Measurements from ENCODE around the gene AMBP.
"Not testable (repeated sequence)": the region's sequence is repeated elsewhere in the genome, so short reads cannot be mapped to it uniquely, and the experiment has no call there.

The AMBP gene

DNA sequence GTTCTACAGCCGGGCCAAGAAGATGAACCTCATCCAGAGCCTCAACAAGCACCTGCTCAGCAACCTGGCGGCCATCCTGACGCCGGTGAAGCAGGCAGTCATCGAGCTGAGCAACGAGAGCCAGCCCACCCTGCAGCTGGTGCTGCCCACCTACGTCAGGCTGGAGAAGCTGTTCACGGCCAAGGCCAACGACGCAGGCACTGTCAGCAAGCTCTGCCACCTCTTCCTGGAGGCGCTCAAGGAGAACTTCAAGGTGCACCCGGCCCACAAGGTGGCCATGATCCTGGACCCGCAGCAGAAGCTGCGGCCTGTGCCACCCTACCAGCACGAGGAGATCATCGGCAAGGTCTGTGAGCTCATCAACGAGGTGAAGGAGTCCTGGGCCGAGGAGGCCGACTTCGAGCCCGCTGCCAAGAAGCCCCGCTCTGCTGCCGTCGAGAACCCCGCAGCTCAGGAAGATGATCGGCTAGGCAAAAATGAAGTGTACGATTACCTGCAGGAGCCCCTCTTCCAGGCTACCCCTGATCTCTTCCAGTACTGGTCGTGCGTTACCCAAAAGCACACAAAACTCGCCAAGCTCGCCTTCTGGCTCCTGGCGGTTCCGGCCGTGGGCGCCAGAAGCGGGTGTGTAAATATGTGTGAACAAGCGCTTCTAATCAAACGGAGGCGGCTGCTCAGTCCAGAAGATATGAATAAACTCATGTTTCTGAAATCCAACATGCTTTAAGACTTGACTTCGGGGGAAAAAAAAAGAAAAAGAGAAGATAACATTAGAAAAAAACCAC is 28.5 kb downstream of the AMBP start:
- no peak for DNase-seq

DNA sequence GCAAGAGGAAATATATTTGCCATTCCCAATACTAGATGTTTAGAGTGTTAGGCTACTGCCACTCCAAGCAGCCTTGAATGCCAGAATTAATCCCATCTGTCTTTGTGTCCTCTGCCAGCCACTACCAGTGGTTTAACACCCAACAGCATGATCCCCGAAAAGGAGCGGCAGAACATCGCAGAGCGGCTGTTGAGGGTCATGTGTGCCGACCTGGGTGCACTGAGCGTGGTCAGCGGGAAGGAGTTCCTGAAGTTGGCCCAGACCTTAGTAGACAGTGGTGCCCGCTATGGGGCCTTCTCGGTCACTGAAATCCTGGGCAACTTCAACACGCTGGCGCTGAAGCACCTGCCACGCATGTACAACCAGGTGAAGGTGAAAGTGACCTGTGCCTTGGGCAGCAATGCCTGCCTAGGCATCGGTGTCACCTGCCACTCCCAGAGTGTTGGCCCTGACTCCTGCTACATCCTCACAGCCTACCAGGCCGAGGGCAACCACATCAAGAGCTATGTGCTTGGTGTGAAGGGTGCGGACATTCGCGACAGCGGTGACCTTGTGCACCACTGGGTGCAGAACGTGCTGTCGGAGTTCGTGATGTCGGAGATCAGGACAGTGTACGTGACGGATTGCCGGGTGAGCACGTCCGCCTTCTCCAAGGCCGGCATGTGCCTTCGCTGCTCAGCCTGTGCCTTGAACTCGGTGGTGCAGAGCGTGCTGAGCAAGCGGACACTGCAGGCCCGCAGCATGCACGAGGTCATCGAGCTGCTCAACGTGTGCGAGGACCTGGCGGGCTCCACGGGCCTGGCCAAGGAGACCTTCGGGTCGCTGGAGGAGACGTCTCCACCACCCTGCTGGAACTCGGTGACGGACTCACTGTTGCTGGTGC is 29.3 kb downstream of the AMBP start:
- DNase-seq: no peak

DNA sequence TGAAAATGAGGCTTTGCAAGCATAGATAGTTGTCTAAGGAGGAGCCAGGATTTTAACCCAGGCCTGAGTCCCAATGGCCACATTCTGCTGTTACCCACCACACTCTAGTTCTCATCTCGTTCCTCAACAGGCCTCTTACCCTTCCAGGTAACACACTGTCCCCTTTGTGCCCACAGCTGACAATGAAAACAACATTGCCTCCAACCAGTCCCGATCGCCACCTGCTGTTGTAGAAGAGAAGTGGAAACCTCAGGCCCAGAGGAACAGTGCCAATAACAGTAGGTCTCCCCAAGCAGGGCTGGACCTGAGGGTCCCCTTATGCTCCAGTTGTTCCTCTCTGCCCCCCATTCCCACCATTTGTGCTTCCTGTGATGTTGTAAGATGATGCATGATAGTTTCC is 30.4 kb downstream of the AMBP start:
- DNase-seq: no peak

DNA sequence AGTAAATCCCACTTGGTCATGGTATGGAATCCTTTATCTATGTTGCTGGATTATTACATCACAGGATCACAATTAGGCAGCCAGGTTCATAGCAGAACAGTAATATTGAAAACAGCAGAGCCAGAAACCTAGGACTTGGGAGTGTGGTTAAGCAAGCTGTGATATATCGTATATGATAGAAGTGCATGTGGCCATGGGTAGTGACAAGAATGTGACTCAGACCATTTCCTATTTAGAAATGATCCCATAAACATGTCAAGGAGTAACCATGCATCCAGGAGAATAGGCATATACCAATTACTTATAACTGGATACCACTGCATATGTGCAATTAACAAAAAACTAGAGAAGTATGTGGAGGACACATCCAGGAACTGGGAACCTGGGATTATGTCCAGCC is 31.2 kb downstream of the AMBP start:
- no peak for DNase-seq

DNA sequence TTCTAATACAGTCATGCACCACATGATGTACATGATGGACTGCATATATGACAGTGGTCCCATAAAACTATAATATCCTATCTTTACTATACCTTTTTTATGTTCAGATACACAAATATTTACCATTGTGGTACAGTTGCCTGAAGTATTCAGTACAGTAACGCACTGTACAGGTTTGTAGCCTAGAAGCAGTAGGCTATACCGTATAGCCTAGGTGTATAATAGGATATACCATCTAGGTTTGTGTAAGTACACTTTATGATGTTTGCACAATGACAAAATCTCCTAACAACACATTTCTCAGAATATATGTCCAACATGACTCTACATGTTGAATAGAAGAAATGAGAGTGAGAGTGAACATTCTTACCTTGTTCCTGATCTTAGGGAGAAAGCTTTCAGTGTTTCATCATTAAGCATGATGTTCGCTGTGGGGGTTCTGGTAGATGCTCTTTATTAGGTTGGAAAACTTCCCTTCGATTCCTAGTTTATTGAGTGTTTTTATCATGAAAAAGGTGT is 31.8 kb downstream of the AMBP start:
- no peak for DNase-seq

DNA sequence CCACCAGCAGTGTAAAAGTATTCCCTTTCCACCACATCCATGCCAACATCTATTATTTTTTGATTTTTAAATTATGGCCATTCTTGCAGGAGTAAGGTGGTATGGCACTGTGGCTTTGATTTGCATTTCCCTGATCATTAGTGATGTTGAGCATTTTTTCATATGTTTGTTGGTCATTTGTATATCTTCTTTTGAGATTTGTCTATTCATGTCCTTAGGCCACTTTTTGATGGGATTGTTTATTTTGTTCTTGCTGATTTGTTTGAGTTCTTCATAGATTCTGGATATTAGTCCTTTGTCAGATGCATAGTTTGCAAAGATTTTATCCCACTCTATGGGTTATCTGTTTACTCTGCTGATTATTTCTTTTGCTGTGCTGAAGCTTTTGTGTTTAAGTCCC is 34.4 kb downstream of the AMBP start:
- not testable (repeated sequence) for DNase-seq

DNA sequence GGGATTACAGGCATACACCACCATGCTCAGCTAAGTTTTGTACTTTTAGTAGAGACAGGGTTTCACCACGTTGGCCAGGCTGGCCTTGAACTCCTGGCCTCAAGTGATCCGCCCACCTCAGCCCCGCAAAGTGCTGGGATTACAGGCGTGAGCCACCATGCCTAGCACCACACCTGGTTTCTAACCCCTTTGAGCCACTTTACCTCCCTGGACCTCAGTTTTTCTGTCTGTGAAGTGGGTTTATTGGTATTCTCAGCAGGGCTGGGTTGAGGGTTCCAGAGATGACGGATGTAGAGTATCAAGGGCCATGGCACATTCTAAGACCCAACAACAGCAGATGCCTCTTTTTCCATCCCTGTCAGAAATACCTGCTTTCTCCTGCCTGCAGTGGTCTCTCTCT is 38.6 kb downstream of the AMBP start:
- DNase-seq: no peak

DNA sequence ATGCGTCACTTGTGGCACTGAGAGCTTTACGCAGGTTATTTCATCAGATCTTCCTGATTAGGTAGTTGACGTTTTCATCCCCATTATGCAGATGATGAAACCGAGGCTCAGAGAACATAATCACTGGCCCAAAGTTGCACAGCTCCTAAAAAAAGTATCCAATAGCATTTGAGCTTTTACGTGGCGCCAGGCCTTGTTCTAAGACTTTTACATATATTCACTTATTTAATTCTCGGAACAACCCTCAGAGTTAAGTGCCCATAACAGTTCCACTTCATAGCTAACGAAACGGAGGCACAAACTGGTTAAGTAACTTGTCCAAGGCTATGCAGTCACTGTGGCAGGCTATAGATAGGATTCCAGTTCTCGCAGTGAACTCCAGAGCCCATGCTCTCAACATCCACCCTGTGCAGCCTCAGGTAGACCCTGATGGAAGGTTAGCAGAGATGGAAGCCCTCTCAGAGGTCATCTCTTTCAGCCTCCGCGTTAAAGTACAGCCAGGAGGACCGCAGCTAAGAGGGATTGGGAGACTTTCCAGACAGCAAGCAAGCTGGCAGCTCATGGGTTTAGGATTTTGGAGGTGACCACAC is 39.3 kb downstream of the AMBP start:
- no peak for DNase-seq

DNA sequence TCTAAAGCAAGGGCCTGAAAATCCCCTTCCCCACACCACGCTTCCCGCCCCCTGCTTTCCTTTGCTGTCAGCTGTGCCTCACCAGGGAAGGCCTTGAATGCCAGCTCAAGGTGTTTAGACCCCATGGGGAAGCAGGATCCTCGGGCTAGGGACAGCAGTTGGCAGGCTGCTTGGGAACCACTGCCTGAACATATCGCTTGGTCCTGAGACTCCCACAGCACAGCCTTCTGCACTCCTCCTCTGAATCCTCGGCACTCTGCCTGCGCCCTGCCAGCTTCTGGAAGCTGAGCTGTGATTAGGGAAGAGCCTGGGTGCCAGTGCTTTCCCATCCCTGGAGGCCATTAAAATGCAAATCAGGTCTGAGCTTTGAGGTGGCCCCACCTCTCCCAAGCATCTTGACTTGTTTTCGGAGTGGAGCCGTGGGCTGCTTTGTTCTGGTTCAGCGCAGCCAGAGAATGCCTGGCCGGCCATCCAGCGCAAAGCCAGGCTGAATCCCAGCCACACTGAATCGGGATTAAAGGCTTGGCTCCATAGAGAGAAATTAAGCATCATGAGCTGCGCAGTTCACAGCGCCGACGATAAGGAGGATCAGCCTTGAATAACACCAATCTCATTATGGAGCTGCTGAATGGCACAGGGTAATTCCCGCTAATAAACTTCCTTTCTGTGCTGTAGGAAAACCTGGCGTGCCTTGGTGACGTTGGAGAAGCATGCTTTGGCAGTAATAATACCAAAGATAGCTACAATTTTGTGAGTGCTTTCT is 40.0 kb downstream of the AMBP start:
- DNase-seq: no peak

DNA sequence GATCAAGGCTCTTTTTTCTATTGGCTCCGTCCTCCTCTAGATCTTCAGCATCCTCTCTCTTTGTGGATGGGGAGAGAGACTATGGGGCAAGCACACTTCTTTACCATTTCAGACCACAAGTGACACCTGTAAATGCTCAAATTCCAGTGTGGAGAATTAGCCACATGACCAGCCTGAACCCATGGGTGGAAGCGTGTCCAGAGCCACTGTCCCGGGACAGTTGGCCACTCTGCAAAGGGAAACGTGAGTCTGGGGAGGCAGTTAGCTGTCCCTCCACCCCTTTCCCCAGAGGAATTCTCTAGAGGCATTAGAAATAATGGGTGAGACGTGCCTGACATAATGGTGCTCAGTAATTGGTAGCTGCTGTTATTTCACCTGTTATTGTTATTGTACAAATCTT is 40.9 kb downstream of the AMBP start:
- DNase-seq: no peak

DNA sequence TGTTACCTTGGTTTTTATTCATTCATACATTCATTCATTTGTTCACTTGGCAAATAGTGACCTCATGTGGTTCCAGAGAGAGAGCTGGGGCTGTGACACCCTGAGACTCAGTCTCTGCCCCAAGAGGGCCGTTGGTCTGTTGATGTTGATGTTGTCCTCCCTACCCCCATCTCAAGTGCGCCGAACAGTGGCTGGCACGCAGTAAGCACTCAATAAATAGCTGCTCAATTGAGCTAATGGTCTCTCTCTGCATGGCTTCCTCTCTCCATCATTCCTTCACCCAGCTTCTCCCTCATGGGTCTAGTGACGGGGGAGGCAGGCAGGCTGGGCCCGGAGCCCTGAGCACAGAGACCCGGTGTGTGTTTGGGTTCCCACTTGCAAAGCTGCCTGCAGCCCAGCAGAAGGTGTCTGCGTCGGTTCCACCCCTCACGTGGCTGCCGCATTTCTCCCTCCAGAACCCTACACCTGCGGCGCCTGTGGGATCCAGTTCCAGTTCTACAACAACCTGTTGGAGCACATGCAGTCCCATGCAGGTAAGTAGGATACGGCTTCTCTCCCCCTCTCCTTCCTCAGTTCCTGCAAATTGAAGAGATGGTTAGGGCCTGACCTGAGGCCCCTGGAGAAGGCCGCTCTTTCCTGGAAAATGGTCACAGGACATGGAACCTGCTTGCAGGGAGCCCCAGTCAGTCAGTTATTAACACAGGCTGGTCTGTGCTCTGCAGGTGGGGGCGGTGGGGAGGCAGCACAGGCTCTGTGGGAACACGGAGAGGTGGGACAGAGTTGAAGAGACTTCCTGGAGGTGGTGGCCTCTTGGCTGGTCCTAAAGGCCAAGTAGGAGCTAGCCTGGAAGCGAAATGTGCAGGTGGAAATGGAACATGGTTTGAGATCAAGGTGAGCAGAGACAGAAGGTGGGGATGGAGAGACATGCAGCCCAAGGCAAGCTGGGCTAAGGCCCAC is 42.0 kb downstream of the AMBP start:
- no peak for DNase-seq

DNA sequence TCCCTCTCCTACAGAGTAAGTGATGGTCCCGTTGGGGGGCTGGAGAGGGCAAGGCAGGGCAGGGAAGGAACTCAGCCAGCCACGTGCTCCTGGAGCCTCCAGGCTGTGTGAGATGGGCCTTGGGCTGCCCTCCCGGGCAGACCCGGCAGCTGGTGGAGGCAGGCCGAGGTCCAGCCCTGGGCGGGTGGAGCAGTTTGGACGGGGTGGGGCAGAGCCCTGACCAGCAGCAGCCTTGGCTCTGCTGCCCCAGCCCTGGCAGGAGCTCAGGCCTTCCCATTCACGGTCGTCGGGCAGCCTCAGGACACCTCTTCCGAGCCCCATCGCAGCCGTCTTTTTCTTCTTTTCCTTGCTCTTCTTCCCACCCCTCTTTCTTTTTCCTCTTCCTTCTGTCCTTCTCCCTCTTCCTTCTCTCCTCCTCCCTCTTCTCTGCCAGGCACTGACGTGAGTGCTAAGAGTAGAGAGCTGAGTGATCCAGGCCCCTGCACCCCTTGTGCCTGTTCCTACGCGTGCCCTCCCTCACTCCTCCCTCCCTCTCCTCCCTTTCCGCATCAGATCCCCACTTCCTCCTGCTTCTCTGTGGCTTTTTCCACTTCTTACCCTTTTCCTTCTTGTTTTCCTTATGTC is 42.8 kb downstream of the AMBP start:
- DNase-seq: no peak

DNA sequence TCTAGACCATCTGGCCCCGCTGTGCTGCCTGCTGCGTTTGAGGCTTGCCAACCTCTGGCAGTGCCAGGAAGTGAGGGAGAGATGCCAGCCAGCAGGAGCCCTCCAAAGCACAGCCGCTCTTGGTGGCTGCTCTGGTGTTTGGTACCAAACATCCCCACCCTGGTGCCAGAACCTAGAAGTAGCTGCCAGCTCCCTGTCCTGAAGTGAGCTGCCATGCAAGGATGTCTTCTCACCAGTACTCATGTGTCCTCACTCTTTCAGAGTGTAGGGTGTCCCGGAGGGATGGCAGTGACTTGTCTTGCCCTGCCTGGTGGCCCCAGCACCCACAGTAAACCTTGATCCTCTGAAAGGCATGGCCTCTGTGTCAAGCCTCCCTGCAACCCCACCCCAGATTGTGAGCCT is 43.4 kb downstream of the AMBP start:
- DNase-seq: no peak

DNA sequence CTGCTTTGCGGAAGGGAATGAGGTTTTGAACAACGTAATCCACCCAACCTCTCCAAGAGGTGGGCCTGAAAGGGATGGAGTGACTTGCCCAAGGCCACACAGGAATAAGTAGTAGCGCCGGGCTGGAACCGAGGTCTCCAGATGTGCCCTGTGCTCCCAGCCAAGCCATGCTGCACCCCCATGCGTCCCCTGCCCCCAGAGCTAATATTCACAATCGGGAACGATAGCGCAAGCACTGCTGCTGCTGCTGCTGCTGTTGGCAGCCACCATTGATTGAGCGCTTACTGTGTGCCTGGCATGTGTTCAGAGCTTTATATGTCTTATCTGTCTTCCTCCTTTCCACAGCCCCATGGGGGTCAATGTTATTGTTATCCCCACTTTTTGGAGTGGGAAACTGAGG is 43.9 kb downstream of the AMBP start:
- DNase-seq: no peak

DNA sequence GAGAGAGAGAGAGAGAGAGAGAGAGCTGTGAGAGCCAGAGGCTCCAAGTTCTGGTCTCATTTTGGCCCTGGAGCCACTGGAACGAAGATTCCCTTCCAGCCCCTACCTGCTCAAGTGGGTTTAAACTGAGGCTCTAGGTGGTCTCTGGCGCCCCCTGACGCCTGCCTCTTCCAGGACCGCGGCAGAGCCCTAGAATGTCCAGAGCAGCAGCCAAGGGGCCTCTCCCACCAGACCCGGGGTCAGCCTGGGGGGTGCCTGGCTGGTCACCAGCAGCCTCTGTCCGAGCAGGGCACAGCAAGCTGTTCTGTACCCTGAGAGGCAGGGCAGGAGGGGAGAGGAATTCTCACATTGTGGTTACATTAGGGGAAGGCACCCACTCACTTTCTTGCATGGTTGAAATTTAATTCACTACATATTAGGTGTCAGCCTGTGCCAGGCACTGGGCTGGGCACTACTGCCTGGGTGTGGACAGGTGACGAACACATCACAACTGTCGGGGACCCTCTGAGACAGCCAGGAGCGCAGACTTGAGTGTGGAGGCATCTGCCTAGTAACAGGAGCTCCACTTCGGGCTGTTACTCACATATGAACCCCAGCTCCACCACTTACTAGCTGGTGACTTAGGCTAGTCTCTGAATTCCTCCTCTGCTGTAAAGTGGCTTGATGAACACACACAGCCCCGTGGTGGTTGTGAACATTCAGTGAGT is 44.5 kb downstream of the AMBP start:
- no peak for DNase-seq

DNA sequence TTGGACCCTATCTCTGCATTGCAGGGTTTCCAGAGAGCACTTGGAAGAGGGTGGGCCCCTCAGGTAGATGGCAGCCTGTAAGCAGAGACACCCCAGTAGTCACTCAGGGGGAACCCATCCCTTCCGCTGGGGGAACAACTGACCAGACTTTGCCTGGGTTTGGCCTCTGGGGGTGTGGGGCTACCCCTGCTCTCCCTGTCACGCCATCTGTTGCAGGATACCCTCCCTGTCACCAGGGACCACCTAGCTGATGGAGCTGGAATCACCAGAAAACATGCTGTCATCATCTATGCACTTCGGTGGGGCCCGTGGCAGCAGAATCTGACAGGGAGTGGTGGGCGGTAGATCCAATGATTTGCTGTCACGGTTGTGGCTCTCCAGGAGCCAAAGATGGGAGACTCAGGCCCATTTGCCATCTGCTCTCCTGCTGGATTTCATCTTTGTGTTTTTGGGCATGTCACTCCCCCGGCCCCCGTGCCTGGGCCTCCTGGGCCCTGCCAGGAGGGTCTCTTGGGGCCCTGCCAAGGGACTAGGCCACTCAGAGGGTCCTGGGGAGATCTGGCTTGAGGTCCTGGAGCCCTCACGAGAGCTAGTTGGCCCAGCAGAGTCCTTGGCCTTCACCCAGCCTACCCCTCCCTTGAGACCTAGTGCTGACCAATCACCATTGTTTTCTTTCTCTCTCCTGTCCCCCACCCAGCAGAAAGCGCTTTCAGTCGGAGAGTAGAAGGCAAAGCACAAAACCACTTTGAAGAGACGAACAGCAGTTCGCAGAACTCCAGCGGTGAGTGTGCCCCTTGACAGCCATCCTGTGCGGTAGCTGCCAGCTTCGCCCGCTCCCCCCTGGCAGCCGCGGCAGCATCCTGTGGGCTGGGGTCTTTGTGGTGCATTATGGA is 45.9 kb downstream of the AMBP start:
- no peak for DNase-seq

DNA sequence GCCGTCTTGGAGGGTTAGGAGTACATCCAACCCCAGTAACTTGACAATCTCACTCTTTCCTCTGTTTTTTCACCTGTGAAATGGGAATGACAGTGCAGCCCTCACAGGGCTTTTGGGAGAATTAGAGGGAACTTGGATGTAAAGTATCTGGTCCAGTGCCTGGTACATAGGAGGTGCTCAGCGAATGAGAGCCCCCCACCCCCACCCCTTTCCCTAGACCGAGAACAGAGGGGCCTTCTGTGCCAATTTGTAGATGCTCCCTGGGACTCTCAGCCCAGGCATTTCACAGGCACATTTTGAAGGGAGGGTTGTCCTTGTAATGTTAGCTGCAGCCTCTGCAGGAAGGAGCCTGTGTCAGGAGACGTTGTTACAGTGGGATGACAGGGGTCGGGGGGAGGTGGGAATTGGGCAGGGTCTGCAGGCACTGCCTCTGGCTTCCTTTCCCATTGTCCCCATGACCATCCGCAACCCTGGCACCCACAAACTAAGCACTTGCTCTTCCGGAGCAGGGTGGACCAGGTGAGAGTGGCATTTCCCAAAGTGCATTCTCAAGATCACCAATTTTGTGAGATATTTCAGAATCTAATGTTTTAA is 47.0 kb downstream of the AMBP start:
- no peak for DNase-seq

DNA sequence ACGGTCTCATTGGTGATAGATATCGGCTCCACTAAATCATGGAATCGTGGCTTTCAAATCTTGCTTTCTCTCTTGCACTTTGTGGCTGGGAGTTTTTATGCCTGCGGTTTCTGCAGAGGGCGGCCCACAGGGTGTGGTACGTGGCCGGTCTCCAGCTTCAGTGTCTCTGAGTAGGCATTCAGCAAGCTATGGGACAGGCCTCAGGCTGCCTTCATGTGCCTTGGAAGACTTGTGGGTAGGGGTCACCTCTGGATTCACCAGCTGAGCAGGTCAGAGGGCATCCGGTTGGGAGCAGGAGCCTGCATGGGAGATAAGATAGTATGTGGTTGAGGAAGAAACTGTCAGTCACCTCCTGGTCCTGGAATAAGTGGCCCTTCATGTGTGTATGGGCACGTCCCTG is 47.7 kb downstream of the AMBP start:
- DNase-seq: no peak

Data from CD4-positive, alpha-beta T cell treated with Interleukin-17A for 4 hours (primary cell).